HL-60 (cell line): ENCODE data around the gene TMEM123.

Experiments used
- DNase-seq, 2 experiments: peaks; one replicate each; pipeline ENCODE4 v3.0.0-alpha.2; 2010 to 2020; ENCODE audit warnings: low read depth in 1 of 2, low spot score in 1 of 2
- H3K27ac ChIP-seq: fragments of 250-450 bp; sonication (Bioruptor Pico); replicated peaks from 2 replicates; pipeline ENCODE4 v1.5.1; 2020; ENCODE audit warnings: mild to moderate bottlenecking, moderate library complexity
- H3K27me3 ChIP-seq: fragments of 250-450 bp; sonication (Bioruptor Pico); 2 replicates; pipeline ENCODE4 v1.5.1; 2021; ENCODE audit warnings: mild to moderate bottlenecking, moderate library complexity; ENCODE audit not compliant: insufficient read depth, poor library complexity, severe bottlenecking
- H3K4me3 ChIP-seq: replicated peaks from 2 replicates; pipeline ENCODE4 v1.5.1; 2011; ENCODE audit warnings: mild to moderate bottlenecking, control low read depth, low read length; ENCODE audit not compliant: insufficient read depth
- CTCF ChIP-seq: IDR thresholded peaks from one replicate; pipeline ENCODE4 v1.5.1; 2011; ENCODE audit warnings: low read length, control low read depth, inconsistent platforms; ENCODE audit not compliant: insufficient read depth
- GABPA ChIP-seq: IDR thresholded peaks from 2 replicates; pipeline ENCODE4 v1.6.1; 2012; ENCODE audit warnings: low read depth
- POLR2AphosphoS5 ChIP-seq: IDR thresholded peaks from 2 replicates; pipeline ENCODE4 v1.6.1; 2012; ENCODE audit warnings: low read depth
- REST ChIP-seq: IDR thresholded peaks from 2 replicates; pipeline ENCODE4 v1.6.1; 2012; ENCODE audit warnings: low read depth; ENCODE audit not compliant: insufficient replicate concordance
- SPI1 ChIP-seq: IDR thresholded peaks from 2 replicates; pipeline ENCODE4 v1.6.1; 2012; ENCODE audit warnings: low read depth, mild to moderate bottlenecking, borderline replicate concordance

The TMEM123 gene

GRCh38 chr11:102472127-102472526 lies 19.6 kb upstream of the TMEM123 start:
- no peak overlapping the region for H3K27ac ChIP-seq
- DNase-seq: no peak
- H3K27me3 ChIP-seq: no peaks in the 10 kb centered on the region
- no peak for TF ChIP-seq REST
- H3K4me3 ChIP-seq: no peak overlapping the region

GRCh38 chr11:102471474-102471873 lies 18.9 kb upstream of the TMEM123 start:
- DNase-seq: no peak
- no peak for TF ChIP-seq GABPA
- no peak for TF ChIP-seq SPI1
- no peak for TF ChIP-seq CTCF
- TF ChIP-seq REST: no peak
- no peak for TF ChIP-seq POLR2AphosphoS5
- Histone ChIP-seq H3K27me3 (no peaks in the 10 kb centered on the region), H3K4me3 (no peak overlapping the region), H3K27ac (no peak overlapping the region)

- no peak for DNase-seq
- Histone ChIP-seq H3K27ac (no peak overlapping the region), H3K4me3 (no peak overlapping the region), H3K27me3 (no peaks in the 10 kb centered on the region)
- TF ChIP-seq SPI1 (no peak), POLR2AphosphoS5 (no peak), GABPA (no peak)
These were observed 17.7 kb upstream of the TMEM123 start for GRCh38 chr11:102470251-102470650.

GRCh38 chr11:102469196-102469821 lies 16.7 kb upstream of the TMEM123 start:
- H3K4me3 ChIP-seq: no peak overlapping the region
- DNase-seq: no peak
- H3K27me3 ChIP-seq: no peaks in the 10 kb centered on the region
- 0 out of 2 replicates have a peak overlapping the region, but pooled peaks have one; percentile 5 for H3K27ac ChIP-seq
- no peak for TF ChIP-seq POLR2AphosphoS5
- TF ChIP-seq SPI1: no peak
- no peak for TF ChIP-seq CTCF
- TF ChIP-seq GABPA: no peak
- TF ChIP-seq REST: no peak
